A172 (cell line): ENCODE results near the gene MACF1. TPM values are rescaled to one million over a fixed set of nuclear protein-coding genes. Genes with fewer than 3 reads are reported as not detected.

Source experiments
- DNase-seq: peaks from one replicate; pipeline ENCODE4 v3.0.0-alpha.2; 2015; ENCODE audit warnings: low spot score
- total RNA-seq: library from RNA; depleted of rRNA; stranded (reverse); fragments of >200 nt; shearing (Covaris generic); gene quantifications from 2 replicates; pipeline ENCODE4 v1.2.3, GENCODE V29; 2014

Gene MACF1
- total RNA-seq, 1 experiment from 2014 or later = 256 TPM

GRCh38 chr1:39348278-39348677, 143.8 kb downstream of the MACF1 start:
- no peak for DNase-seq

DNA sequence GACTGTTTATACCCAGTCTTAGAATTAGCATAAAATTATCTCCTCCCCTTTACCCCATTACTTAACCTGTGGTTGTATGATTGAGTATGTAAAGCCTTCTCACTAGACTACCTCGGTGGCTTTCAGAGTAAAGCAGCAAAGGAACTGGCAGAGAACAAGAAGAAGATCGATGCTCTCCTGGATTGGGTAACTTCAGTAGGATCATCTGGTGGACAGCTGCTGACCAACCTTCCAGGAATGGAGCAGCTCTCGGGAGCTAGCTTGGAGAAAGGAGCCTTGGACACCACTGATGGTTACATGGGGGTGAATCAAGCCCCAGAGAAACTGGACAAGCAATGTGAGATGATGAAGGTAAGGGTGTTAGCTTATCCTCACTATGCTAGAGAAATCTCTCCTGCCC, 148.4 kb downstream of the MACF1 start:
- DNase-seq = no peak

- DNase-seq = no peak
These were observed 150.1 kb downstream of the MACF1 start for GRCh38 chr1:39354572-39354971.

- DNase-seq = no peak
These were observed 154.0 kb downstream of the MACF1 start for GRCh38 chr1:39358491-39358890.

GRCh38 chr1:39359028-39359570, 154.6 kb downstream of the MACF1 start:
- DNase-seq = no peak

GRCh38 chr1:39360731-39361130, 156.2 kb downstream of the MACF1 start:
- DNase-seq = no peak

DNA sequence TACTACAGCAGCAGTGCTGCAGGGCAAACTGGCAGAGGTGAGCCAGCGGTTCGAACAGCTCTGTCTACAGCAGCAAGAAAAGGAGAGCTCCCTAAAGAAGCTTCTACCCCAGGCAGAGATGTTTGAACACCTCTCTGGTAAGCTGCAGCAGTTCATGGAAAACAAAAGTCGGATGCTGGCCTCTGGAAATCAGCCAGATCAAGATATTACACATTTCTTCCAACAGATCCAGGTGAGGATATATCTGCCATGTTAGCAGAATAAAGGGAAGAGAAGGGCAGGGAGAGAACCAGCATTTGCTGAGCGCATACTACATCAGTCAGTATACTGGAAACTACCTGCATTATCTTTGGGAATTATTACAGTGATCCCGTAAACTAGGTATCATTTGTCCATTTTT, 157.0 kb downstream of the MACF1 start:
- no peak for DNase-seq

GRCh38 chr1:39363267-39363666, 158.8 kb downstream of the MACF1 start:
- no peak for DNase-seq

DNA sequence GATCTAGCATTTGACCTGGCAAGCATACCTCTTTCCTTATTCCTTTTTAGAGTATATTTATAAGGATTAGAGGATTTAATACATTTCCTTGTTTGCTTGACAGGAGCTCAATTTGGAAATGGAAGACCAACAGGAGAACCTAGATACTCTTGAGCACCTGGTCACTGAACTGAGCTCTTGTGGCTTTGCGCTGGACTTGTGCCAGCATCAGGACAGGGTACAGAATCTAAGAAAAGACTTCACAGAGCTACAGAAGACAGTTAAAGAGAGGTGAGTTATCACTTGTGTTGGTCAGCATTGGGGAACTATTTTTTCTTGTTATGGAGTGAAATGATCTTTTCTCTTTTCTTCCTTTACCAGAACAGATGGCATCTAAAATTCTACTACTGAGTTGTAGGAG, 163.6 kb downstream of the MACF1 start:
- no peak for DNase-seq

DNA sequence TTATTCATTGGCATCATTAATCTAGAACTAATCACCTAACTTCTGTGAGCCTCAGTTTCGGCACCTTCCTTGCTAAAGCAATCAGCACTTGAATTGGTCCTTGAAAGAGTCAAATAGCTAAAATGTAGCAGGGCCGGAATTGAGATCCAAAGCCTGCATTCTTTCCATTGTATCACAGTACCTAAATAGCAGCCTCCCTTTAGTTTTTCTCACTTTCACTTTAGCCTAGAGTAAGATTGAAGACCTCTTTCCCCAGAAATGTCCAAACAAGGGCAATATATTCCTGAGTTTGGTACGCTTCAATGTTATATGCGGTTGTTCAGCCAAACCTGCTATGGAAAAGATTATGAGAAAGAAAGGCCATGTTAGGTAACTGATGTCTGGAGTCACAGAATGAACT, 165.1 kb downstream of the MACF1 start:
- DNase-seq = no peak

GRCh38 chr1:39370602-39371001, 166.1 kb downstream of the MACF1 start:
- peak; percentile 14 for DNase-seq

- no peak for DNase-seq
These were observed 167.6 kb downstream of the MACF1 start for GRCh38 chr1:39372105-39372504.

GRCh38 chr1:39376656-39377055, 172.2 kb downstream of the MACF1 start:
- DNase-seq = no peak

- DNase-seq = no peak
These were observed 173.9 kb downstream of the MACF1 start for GRCh38 chr1:39378377-39378776.

GRCh38 chr1:39379187-39379586, 174.7 kb downstream of the MACF1 start:
- no peak for DNase-seq

DNA sequence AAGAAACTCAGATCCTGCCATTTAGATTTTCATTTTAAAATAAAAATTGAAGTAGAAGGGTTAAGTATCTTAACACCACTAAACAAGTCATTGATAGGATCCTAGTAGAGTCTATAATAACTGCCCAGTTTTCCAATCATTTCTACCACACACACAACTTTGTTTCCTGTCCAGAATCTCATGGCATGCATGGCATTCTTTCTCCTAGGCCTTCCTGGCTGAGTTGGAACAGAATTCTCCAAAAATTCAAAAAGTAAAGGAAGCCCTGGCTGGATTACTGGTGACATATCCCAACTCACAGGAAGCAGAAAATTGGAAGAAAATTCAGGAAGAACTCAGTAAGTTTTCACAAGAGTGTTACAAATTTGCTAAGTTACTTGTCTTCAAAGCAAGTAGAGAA, 175.5 kb downstream of the MACF1 start:
- no peak for DNase-seq

DNA sequence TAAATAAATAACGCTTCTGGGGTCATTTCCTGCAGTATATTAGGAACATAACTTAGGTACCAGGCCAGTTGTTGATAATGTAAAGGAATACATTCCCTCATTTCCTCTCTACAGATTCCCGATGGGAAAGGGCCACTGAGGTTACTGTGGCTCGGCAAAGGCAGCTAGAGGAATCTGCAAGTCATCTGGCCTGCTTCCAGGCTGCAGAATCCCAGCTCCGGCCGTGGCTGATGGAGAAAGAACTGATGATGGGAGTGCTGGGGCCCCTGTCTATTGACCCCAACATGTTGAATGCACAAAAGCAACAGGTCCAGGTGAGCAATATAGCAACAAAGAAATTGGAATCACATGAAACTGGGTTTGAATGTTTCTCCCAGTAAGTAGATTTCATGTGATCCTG, 177.3 kb downstream of the MACF1 start:
- no peak for DNase-seq

DNA sequence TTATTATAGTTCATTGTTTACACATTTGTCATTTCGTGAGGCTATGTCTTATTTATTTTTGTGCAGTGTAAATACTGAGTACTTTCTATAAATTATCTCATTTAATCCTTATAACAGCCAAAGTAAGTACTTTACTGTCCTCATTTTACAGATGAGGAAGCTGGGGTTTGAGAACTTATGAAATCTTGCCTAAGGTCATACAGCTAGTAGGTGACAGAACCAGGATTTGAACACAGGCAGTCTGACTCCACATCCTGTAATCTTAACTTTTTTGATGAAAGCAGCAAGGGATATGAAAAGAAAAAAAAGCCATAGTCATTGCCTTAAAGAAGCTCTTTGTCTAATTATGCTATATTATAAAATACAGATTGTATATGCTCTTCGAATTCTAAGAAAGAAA, 179.8 kb downstream of the MACF1 start:
- no peak for DNase-seq

GRCh38 chr1:39385067-39385988, 180.8 kb downstream of the MACF1 start:
- no peak for DNase-seq

- DNase-seq = no peak
These were observed 182.5 kb downstream of the MACF1 start for GRCh38 chr1:39386997-39387396.

DNA sequence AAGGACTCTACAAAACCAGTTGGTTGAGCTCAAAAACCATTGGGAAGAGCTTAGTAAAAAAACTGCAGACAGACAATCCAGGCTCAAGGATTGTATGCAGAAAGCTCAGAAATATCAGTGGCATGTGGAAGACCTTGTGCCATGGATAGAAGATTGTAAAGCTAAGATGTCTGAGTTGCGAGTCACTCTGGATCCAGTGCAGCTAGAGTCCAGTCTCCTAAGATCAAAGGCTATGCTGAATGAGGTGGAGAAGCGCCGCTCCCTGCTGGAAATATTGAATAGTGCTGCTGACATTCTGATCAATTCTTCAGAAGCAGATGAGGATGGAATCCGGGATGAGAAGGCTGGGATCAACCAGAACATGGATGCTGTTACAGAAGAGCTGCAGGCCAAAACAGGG, 183.0 kb downstream of the MACF1 start:
- peak; percentile 85 for DNase-seq

- DNase-seq = peak; percentile 90
These were observed 187.5 kb downstream of the MACF1 start for GRCh38 chr1:39391691-39392679.
